GM18517 (cell line): ENCODE measurements around the gene GRIFIN.

Experiments used
- ATAC-seq: cut with Tn5 transposase; IDR thresholded peaks from one replicate; pipeline ENCODE4 v1.9.1; 2021; ENCODE audit warnings: mild to moderate bottlenecking, moderate library complexity; ENCODE audit not compliant: unreplicated experiment

The GRIFIN gene

GRCh38 chr7:2476298-2476697, at the start of gene GRIFIN:
Gene GRIFIN, minus strand, starts transcription at chr7:2476398. Its CDS starts 15 bp downstream, at chr7:2476383.
- ATAC-seq: no peak

GRCh38 chr7:2524808-2525657, 48.8 kb upstream of the GRIFIN start:
- ATAC-seq: no peak

- ATAC-seq: no peak
Measured at GRCh38 chr7:2523941-2524807, 48.0 kb upstream of the GRIFIN start.

- no peak for ATAC-seq
Measured at GRCh38 chr7:2523461-2523936, 47.3 kb upstream of the GRIFIN start.

- ATAC-seq: no peak
Measured at GRCh38 chr7:2522780-2523433, 46.7 kb upstream of the GRIFIN start.

GRCh38 chr7:2521952-2522591, 45.9 kb upstream of the GRIFIN start:
- no peak for ATAC-seq

- ATAC-seq: no peak
Measured at GRCh38 chr7:2521341-2521745, 45.1 kb upstream of the GRIFIN start.

- no peak for ATAC-seq
Measured at GRCh38 chr7:2520761-2521290, 44.6 kb upstream of the GRIFIN start.

GRCh38 chr7:2520131-2520760, 44.0 kb upstream of the GRIFIN start:
- ATAC-seq: no peak

- ATAC-seq: peak; percentile 74
Measured at GRCh38 chr7:2519119-2519930, 43.1 kb upstream of the GRIFIN start, which contains the start of gene LFNG. Gene LFNG, plus strand, starts transcription at chr7:2519774. Its CDS starts 88 bp downstream, at chr7:2519862.

- no peak for ATAC-seq
Measured at GRCh38 chr7:2518737-2519118, 42.5 kb upstream of the GRIFIN start.

- no peak for ATAC-seq
Measured at GRCh38 chr7:2517678-2518507, 41.7 kb upstream of the GRIFIN start.

- no peak for ATAC-seq
Measured at GRCh38 chr7:2517026-2517425, 40.8 kb upstream of the GRIFIN start.

GRCh38 chr7:2516194-2516555, 40.0 kb upstream of the GRIFIN start:
- no peak for ATAC-seq

- ATAC-seq: no peak
Measured at GRCh38 chr7:2515424-2516193, 39.4 kb upstream of the GRIFIN start.

GRCh38 chr7:2514473-2515423, 38.5 kb upstream of the GRIFIN start:
- ATAC-seq: no peak
